Stimulated activated CD8-positive, alpha-beta memory T cell treated with anti-CD3 and anti-CD28 coated beads, Interleukin-15, amount 100 ng/mL, for 4 hours (primary cell): ENCODE results near the gene HIVEP3.
A peak's percentile ranks its signal among the peaks of the same experiment; 100 is the strongest.

Source experiments
- DNase-seq, 2 donors: peaks; one replicate each; pipeline ENCODE4 v3.0.0-alpha.2; 2020; ENCODE audit warnings: low read depth in 2 of 2

The HIVEP3 gene

GRCh38 chr1:41874151-41874719 is 44.5 kb downstream of the HIVEP3 start:
- DNase-seq: no peak

- DNase-seq: no peak
These were observed 46.6 kb downstream of the HIVEP3 start for GRCh38 chr1:41872074-41872473.

- DNase-seq: no peak
These were observed 48.6 kb downstream of the HIVEP3 start for GRCh38 chr1:41870076-41870562.

- DNase-seq: no peak
These were observed 50.3 kb downstream of the HIVEP3 start for GRCh38 chr1:41868241-41868998.

- DNase-seq: no peak
These were observed 52.4 kb downstream of the HIVEP3 start for GRCh38 chr1:41866285-41866684.

GRCh38 chr1:41864471-41865040 is 54.2 kb downstream of the HIVEP3 start:
- DNase-seq: no peak

- DNase-seq: no peak
These were observed 55.0 kb downstream of the HIVEP3 start for GRCh38 chr1:41863718-41864117.

- peak; percentile 10 to 45 for DNase-seq
These were observed 56.1 kb downstream of the HIVEP3 start for GRCh38 chr1:41862384-41863221.

GRCh38 chr1:41861535-41862383 is 57.0 kb downstream of the HIVEP3 start:
- no peak for DNase-seq

GRCh38 chr1:41860771-41861170 is 58.0 kb downstream of the HIVEP3 start:
- no peak for DNase-seq

- DNase-seq: no peak
These were observed 58.5 kb downstream of the HIVEP3 start for GRCh38 chr1:41860214-41860613.

- no peak for DNase-seq
These were observed 59.0 kb downstream of the HIVEP3 start for GRCh38 chr1:41859686-41860085.

GRCh38 chr1:41856944-41857285 is 61.8 kb downstream of the HIVEP3 start:
- DNase-seq: no peak

- DNase-seq: no peak
These were observed 62.4 kb downstream of the HIVEP3 start for GRCh38 chr1:41856151-41856943.

- no peak for DNase-seq
These were observed 63.0 kb downstream of the HIVEP3 start for GRCh38 chr1:41855713-41856112.

GRCh38 chr1:41853907-41854306 is 64.8 kb downstream of the HIVEP3 start:
- no peak for DNase-seq

GRCh38 chr1:41852091-41852490 is 66.6 kb downstream of the HIVEP3 start:
- no peak for DNase-seq

GRCh38 chr1:41851589-41851988 is 67.1 kb downstream of the HIVEP3 start:
- DNase-seq: no peak

- no peak for DNase-seq
These were observed 68.7 kb downstream of the HIVEP3 start for GRCh38 chr1:41850029-41850428.

- DNase-seq: no peak
These were observed 69.4 kb downstream of the HIVEP3 start for GRCh38 chr1:41849211-41849759.
